ENCODE data around the gene RPL13A. TPM values are rescaled to one million over a fixed set of nuclear protein-coding genes. Genes with fewer than 3 reads are reported as not detected.

RPL13A gene
- total RNA-seq, 1 donor from 2014 or later: 3,346 TPM

GRCh38 chr19:49507803-49508494 is 20.5 kb downstream of the RPL13A start:
- Mint-ChIP-seq H3K27me3 (ENCODE audit: low read depth) (peaks cover 10% of the 10 kb centered on the region), H3K27ac (no peak overlapping the region), H3K4me1 (ENCODE audit: low read depth) (peaks cover 15% of the 10 kb centered on the region), H3K36me3 (ENCODE audit: low read depth) (no peaks in the 10 kb centered on the region), H3K4me3 (ENCODE audit: low read depth) (no peak overlapping the region), H3K9me3 (no peaks in the 10 kb centered on the region)
- intact Hi-C loops (cut with micrococcal nuclease): no loop called here
- no peak for DNase-seq (ENCODE audit: low spot score)

DNA sequence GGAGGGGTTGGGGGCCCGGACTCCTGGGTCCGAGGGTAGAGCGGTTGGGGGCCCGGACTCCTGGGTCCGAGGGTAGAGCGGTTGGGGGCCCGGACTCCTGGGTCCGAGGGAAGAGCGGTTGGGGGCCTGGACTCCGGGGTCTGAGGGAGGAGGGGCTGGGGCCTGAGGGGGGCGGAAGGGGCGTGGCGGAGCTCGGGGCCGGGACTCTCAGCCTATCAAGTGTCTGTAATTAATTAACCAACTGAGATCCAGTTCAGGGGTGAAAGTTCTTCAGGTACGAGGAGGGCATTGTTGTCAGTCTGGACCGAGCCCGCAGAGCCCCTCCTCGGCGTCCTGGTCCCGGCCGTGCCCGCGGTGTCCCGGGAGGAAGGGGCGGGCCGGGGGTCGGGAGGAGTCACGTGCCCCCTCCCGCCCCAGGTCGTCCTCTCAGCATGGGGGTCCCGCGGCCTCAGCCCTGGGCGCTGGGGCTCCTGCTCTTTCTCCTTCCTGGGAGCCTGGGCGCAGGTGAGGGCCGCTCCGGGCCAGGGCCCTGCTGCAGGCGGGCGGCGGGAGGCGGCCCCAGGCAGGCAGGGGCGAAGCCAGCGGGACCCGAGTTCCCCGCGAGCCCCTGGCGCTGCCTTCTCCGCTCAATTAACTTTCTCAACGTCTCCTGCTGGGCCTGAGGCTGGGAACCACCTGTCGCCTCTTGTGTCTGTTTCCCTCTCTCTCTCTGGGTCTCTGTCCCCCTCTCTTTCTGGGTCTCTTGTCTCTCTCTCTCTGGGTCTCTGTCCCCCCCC is 25.8 kb downstream of the RPL13A start:
- Mint-ChIP-seq H3K4me1 (ENCODE audit: low read depth) (peaks cover 20% of the 10 kb centered on the region), H3K4me3 (ENCODE audit: low read depth) (peak overlapping the region; percentile 71), H3K27me3 (ENCODE audit: low read depth) (peaks cover 19% of the 10 kb centered on the region), H3K9me3 (no peaks in the 10 kb centered on the region), H3K27ac (peak overlapping the region; percentile 63), H3K36me3 (ENCODE audit: low read depth) (no peaks in the 10 kb centered on the region)
- DNase-seq (ENCODE audit: low spot score): no peak
- intact Hi-C loops (cut with micrococcal nuclease): no loop called here

- H3K27ac Mint-ChIP-seq: peak overlapping the region; percentile 63
These were observed 26.3 kb downstream of the RPL13A start for GRCh38 chr19:49513746-49514118.

GRCh38 chr19:49514151-49514550 is 26.7 kb downstream of the RPL13A start:
- Mint-ChIP-seq H3K9me3 (no peaks in the 10 kb centered on the region), H3K36me3 (ENCODE audit: low read depth) (no peaks in the 10 kb centered on the region), H3K4me3 (ENCODE audit: low read depth) (peak overlapping the region; percentile 71), H3K4me1 (ENCODE audit: low read depth) (peaks cover 20% of the 10 kb centered on the region), H3K27me3 (ENCODE audit: low read depth) (peaks cover 21% of the 10 kb centered on the region), H3K27ac (no peak overlapping the region)
- no peak for DNase-seq (ENCODE audit: low spot score)
- intact Hi-C loops (cut with micrococcal nuclease): no loop called here

More at GRCh38 chr19:49513746-49514118, 26.3 kb downstream of the RPL13A start:
- Mint-ChIP-seq H3K36me3 (ENCODE audit: low read depth) (no peaks in the 10 kb centered on the region), H3K4me3 (ENCODE audit: low read depth) (peak overlapping the region; percentile 71), H3K9me3 (no peaks in the 10 kb centered on the region), H3K27me3 (ENCODE audit: low read depth) (peaks cover 19% of the 10 kb centered on the region), H3K4me1 (ENCODE audit: low read depth) (peaks cover 20% of the 10 kb centered on the region)
- DNase-seq (ENCODE audit: low spot score): no peak
- intact Hi-C loops (cut with micrococcal nuclease): no loop called here

- Mint-ChIP-seq H3K9me3 (no peaks in the 10 kb centered on the region), H3K27me3 (ENCODE audit: low read depth) (peaks cover 26% of the 10 kb centered on the region), H3K4me3 (ENCODE audit: low read depth) (no peak overlapping the region), H3K36me3 (ENCODE audit: low read depth) (no peaks in the 10 kb centered on the region), H3K4me1 (ENCODE audit: low read depth) (peaks cover 20% of the 10 kb centered on the region), H3K27ac (no peak overlapping the region)
- intact Hi-C loops (cut with micrococcal nuclease): no loop called here
- no peak for DNase-seq (ENCODE audit: low spot score)
These were observed 28.4 kb downstream of the RPL13A start for GRCh38 chr19:49515767-49516166.

DNA sequence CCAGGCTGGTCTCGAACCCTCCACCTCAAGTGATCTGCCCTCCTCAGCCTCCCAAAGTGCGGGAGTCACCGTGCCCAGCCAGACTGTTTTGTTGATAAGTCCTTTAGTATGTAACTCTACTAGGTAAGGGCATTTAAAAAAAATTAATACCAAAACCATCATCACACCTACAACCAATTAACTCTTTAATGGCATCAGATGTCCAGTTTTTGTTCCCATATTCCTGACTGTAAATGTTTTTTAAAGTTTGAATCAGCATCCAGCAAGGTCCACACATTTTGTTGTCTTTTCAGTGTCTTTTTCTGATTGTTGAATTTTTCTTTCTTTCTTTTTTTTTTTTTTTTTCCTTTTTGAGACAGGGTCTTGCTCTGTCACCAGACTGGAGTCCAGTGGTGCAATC is 30.6 kb downstream of the RPL13A start:
- Mint-ChIP-seq H3K4me1 (ENCODE audit: low read depth) (peaks cover 9% of the 10 kb centered on the region), H3K4me3 (ENCODE audit: low read depth) (no peak overlapping the region), H3K27me3 (ENCODE audit: low read depth) (peaks cover 16% of the 10 kb centered on the region), H3K27ac (no peak overlapping the region), H3K36me3 (ENCODE audit: low read depth) (no peaks in the 10 kb centered on the region), H3K9me3 (no peaks in the 10 kb centered on the region)
- intact Hi-C loops (cut with micrococcal nuclease): no loop called here
- no peak for DNase-seq (ENCODE audit: low spot score)

DNA sequence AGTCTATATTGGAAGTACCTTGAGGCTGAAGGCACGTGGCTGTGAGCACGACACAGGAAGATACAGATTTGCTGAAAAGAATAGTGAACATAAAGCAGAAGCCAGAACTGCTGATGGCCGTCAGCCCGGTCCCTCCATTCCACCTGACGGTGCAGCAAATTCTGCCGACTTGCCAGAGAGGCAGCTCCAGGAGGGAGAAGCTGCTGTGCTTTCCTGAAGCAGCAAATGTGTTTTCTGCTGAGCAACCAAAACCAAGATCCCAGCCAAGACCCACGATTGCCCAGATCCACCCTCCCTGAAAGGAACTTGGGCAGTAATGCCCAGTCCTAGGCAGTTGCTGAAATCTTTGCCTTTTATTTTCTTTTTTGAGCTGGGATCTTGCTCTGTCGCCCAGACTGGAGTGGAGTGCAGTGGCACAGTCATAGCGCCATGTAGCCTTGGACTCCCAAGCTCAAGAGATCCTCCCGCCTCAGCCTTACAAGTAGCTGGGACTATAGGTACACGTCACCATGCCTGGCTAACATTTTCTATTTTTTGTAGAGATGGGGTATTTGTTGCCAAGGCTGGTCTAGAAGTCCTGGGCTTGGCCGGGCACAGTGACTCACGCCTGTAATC is 33.4 kb downstream of the RPL13A start:
- no peak overlapping the region for H3K4me3 Mint-ChIP-seq (ENCODE audit: low read depth)

GRCh38 chr19:49524812-49525455 is 37.5 kb downstream of the RPL13A start:
- Mint-ChIP-seq H3K9me3 (no peaks in the 10 kb centered on the region), H3K27ac (no peak overlapping the region), H3K4me1 (ENCODE audit: low read depth) (peaks cover 9% of the 10 kb centered on the region), H3K4me3 (ENCODE audit: low read depth) (no peak overlapping the region), H3K36me3 (ENCODE audit: low read depth) (no peaks in the 10 kb centered on the region), H3K27me3 (ENCODE audit: low read depth) (peaks cover 2% of the 10 kb centered on the region)
- DNase-seq (ENCODE audit: low spot score): no peak
- intact Hi-C loops (cut with micrococcal nuclease): no loop called here

More for the DNA sequence above, 33.4 kb downstream of the RPL13A start:
- Mint-ChIP-seq H3K27me3 (ENCODE audit: low read depth) (peaks cover 9% of the 10 kb centered on the region), H3K36me3 (ENCODE audit: low read depth) (no peaks in the 10 kb centered on the region), H3K27ac (no peak overlapping the region), H3K9me3 (no peaks in the 10 kb centered on the region), H3K4me1 (ENCODE audit: low read depth) (peaks cover 2% of the 10 kb centered on the region)
- intact Hi-C loops (cut with micrococcal nuclease): no loop called here
- DNase-seq (ENCODE audit: low spot score): no peak

DNA sequence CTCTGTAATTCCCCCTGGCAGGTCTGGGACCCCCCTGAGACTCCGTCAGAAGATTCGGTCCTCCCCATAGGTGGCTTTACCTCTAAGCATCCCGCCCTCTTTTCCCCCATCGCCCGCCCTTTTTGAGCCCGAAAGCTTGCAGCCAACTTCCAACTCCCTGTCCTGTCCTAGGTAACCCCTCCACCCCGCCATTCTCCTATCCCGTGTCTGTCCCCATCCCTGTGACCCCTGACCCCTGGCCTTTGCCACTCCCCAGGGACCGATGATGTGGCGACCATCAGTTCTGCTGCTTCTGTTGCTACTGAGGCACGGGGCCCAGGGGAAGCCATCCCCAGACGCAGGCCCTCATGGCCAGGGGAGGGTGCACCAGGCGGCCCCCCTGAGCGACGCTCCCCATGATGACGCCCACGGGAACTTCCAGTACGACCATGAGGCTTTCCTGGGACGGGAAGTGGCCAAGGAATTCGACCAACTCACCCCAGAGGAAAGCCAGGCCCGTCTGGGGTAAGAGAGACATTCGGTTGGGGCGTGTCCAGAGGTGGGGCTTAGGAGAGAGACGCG is 40.9 kb downstream of the RPL13A start:
- H3K27me3 Mint-ChIP-seq (ENCODE audit: low read depth): peaks cover 4% of the 10 kb centered on the region
- intact Hi-C loops (cut with micrococcal nuclease): no loop called here
- H3K27ac Mint-ChIP-seq: peak overlapping the region; percentile 33

DNA sequence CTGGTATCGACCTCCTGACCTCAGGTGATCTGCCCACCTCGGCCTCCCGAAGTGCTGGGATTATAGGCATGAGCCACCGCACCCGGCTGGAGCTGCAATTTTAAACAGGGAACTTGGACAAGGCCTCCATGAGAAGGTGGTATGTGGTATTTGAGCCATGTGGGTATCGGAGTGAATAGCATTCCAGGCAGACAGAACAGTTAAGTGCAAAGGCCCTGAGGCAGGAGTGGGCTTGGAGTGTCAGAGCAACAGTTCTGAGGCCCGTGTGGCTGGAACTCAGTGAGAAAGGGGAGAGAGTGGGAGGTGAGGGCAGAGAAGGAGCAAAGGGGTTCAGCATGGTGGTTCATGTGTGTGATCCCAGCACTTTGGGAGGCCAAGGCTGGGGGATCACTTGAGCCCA is 43.3 kb downstream of the RPL13A start:
- Mint-ChIP-seq H3K4me3 (ENCODE audit: low read depth) (peak overlapping the region; percentile 23), H3K27ac (no peak overlapping the region), H3K9me3 (no peaks in the 10 kb centered on the region), H3K36me3 (ENCODE audit: low read depth) (no peaks in the 10 kb centered on the region), H3K4me1 (ENCODE audit: low read depth) (peaks cover 27% of the 10 kb centered on the region), H3K27me3 (ENCODE audit: low read depth) (peaks cover 6% of the 10 kb centered on the region)
- DNase-seq (ENCODE audit: low spot score): no peak
- intact Hi-C loops (cut with micrococcal nuclease): no loop called here

More for the DNA sequence above, 40.9 kb downstream of the RPL13A start:
- no peaks in the 10 kb centered on the region for H3K36me3 Mint-ChIP-seq (ENCODE audit: low read depth)
- peaks cover 14% of the 10 kb centered on the region for H3K4me1 Mint-ChIP-seq (ENCODE audit: low read depth)
- no peaks in the 10 kb centered on the region for H3K9me3 Mint-ChIP-seq
- DNase-seq (ENCODE audit: low spot score): no peak
- peak overlapping the region; percentile 42 for H3K4me3 Mint-ChIP-seq (ENCODE audit: low read depth)

DNA sequence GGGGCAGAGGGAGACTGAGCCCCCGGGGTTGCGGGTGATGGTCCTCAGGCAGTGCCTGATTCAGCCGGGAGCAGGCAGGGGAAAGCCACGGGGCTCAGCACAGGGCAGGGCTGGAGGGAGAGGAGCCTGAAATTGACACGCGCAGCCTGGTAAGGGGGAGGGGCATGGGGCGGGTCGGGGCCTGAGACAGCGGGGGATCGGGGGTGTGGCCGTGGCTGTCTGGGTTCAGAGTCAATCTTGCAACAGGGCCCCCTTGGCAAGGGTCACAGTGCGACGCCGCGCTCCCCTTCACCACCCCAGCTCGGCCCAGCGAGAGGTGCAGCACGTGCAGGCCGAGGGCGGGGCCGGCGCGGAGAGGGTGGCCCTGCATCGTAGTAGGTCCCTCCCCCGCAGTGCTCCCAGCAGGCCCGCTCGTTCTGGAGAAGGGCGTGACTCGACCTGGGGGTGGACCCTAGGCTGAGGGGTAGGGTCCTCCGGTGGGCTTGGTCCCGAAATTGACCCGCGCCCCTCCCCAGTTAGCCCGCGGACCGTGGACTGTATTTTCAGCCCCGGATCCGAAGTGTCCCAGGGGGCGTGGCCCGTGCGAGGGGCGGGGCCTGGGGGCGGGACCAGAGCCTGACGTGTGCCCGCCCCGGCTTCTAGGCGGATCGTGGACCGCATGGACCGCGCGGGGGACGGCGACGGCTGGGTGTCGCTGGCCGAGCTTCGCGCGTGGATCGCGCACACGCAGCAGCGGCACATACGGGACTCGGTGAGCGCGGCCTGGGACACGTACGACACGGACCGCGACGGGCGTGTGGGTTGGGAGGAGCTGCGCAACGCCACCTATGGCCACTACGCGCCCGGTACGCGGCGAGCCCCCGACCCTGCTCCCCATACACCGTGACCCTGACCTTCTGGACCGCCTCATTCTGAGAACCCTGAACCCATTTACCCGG is 46.4 kb downstream of the RPL13A start:
- Mint-ChIP-seq H3K4me1 (ENCODE audit: low read depth) (peaks cover 18% of the 10 kb centered on the region), H3K9me3 (no peaks in the 10 kb centered on the region), H3K36me3 (ENCODE audit: low read depth) (no peaks in the 10 kb centered on the region), H3K27ac (peak overlapping the region; percentile 64), H3K4me3 (ENCODE audit: low read depth) (peak overlapping the region; percentile 80), H3K27me3 (ENCODE audit: low read depth) (peaks cover 4% of the 10 kb centered on the region)
- intact Hi-C loops (cut with micrococcal nuclease): no loop called here
- DNase-seq (ENCODE audit: low spot score): peak; percentile 79

Measured in activated T-helper 2 cell treated with anti-CD3 and anti-CD28 coated beads, Interferon-gamma antibody, Interleukin-2, Interleukin-4, amounts not matched to agents 10 μg/mL and 5 μg/mL and 100 μg/mL, durations not matched to agents 14 hours and 24 hours and 36 hours (primary cell).